Embryonic facial prominence (tissue), 1 donor: ENCODE data around the gene GALNT13.

Experiments
- DNase-seq: peaks from one replicate; pipeline ENCODE4 v3.0.0-alpha.2; 2016; ENCODE audit errors: extremely low spot score

The GALNT13 gene

GRCh38 chr2:153944800-153945199 lies 73.1 kb downstream of the GALNT13 start:
- no peak for DNase-seq

GRCh38 chr2:153946036-153946435 lies 74.3 kb downstream of the GALNT13 start:
- DNase-seq = no peak

- no peak for DNase-seq
These were observed 82.0 kb downstream of the GALNT13 start for GRCh38 chr2:153953761-153954160.

- no peak for DNase-seq
These were observed 91.5 kb downstream of the GALNT13 start for GRCh38 chr2:153963256-153963655.

- DNase-seq = no peak
These were observed 95.7 kb downstream of the GALNT13 start for GRCh38 chr2:153967248-153967973.

- DNase-seq = no peak
These were observed 99.5 kb downstream of the GALNT13 start for GRCh38 chr2:153971250-153971649.

GRCh38 chr2:153971855-153972254 lies 100.1 kb downstream of the GALNT13 start:
- DNase-seq = no peak

GRCh38 chr2:153972412-153972811 lies 100.7 kb downstream of the GALNT13 start:
- no peak for DNase-seq

- no peak for DNase-seq
These were observed 114.9 kb downstream of the GALNT13 start for GRCh38 chr2:153986488-153987229.

- DNase-seq = no peak
These were observed 119.0 kb downstream of the GALNT13 start for GRCh38 chr2:153990771-153991170.

GRCh38 chr2:154013514-154013913 lies 141.8 kb downstream of the GALNT13 start:
- DNase-seq = no peak

- DNase-seq = no peak
These were observed 143.5 kb downstream of the GALNT13 start for GRCh38 chr2:154015233-154015632.

- no peak for DNase-seq
These were observed 157.8 kb downstream of the GALNT13 start for GRCh38 chr2:154029504-154029903.

- no peak for DNase-seq
These were observed 160.5 kb downstream of the GALNT13 start for GRCh38 chr2:154032220-154032619.

GRCh38 chr2:154046493-154046892 lies 174.8 kb downstream of the GALNT13 start:
- DNase-seq = no peak

- DNase-seq = no peak
These were observed 177.2 kb downstream of the GALNT13 start for GRCh38 chr2:154048905-154049304.

GRCh38 chr2:154049561-154049960 lies 177.8 kb downstream of the GALNT13 start:
- no peak for DNase-seq

- no peak for DNase-seq
These were observed 195.4 kb downstream of the GALNT13 start for GRCh38 chr2:154067124-154067523.

GRCh38 chr2:154078926-154079325 lies 207.2 kb downstream of the GALNT13 start:
- DNase-seq = no peak

- DNase-seq = no peak
These were observed 220.8 kb downstream of the GALNT13 start for GRCh38 chr2:154092571-154092970.

- DNase-seq = no peak
These were observed 222.1 kb downstream of the GALNT13 start for GRCh38 chr2:154093856-154094255.

GRCh38 chr2:154097833-154098398 lies 226.2 kb downstream of the GALNT13 start:
- DNase-seq = no peak

- DNase-seq = no peak
These were observed 249.0 kb downstream of the GALNT13 start for GRCh38 chr2:154120706-154121105.
